Measurements from ENCODE around the gene GGTLC3.
"Not testable (repeated sequence)": the region's sequence is repeated elsewhere in the genome, so short reads cannot be mapped to it uniquely, and the experiment has no call there.

Gene GGTLC3

DNA sequence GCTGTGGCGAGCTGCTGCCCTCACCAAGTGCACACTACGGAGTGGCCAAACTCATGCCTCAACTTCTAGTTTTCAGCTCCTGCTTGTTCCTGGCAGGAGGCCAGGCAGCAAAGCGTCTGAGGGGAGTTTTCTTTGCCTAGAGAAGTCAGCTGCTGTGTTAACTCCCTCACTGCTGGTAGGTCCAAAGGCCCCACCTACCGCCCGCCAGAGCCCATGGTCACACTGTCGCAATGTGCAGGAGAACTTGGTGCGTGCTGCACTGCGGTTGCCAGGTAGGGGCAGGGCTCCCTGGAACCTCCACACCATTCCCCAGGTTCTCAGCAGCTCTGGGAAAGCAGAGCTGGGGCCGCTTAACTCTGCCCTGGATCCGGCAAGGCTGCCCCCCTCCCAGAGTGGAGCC lies 5.6 kb downstream of the GGTLC3 start:
- not testable (repeated sequence) for DNase-seq

GRCh38 chr22:18511327-18511726 lies 6.6 kb downstream of the GGTLC3 start:
- DNase-seq: not testable (repeated sequence)

GRCh38 chr22:18496227-18496626 lies 21.7 kb downstream of the GGTLC3 start:
- not testable (repeated sequence) for DNase-seq

Data from NCI-H187 treated with DMSO at 0.1 percent for 48 hours (cell line).